ENCODE results near the gene ASB7. TPM values are rescaled to one million over a fixed set of nuclear protein-coding genes. Genes with fewer than 3 reads are reported as not detected.
A peak's percentile ranks its signal among the peaks of the same experiment; 100 is the strongest.
"Not testable (repeated sequence)": the region's sequence is repeated elsewhere in the genome, so short reads cannot be mapped to it uniquely, and the experiment has no call there.

ASB7 gene
- 13.7 and 14.1 TPM in 2 replicates for total RNA-seq (2014; rRNA removed; shearing (Covaris generic))
- polyA plus RNA-seq (2015; cell fraction: cytosol; rRNA removed): 9.2 and 12.7 TPM in 2 replicates
- 9.7 and 10.2 TPM in 2 replicates for polyA plus RNA-seq (2015; cell fraction: nucleus; rRNA removed)

DNA sequence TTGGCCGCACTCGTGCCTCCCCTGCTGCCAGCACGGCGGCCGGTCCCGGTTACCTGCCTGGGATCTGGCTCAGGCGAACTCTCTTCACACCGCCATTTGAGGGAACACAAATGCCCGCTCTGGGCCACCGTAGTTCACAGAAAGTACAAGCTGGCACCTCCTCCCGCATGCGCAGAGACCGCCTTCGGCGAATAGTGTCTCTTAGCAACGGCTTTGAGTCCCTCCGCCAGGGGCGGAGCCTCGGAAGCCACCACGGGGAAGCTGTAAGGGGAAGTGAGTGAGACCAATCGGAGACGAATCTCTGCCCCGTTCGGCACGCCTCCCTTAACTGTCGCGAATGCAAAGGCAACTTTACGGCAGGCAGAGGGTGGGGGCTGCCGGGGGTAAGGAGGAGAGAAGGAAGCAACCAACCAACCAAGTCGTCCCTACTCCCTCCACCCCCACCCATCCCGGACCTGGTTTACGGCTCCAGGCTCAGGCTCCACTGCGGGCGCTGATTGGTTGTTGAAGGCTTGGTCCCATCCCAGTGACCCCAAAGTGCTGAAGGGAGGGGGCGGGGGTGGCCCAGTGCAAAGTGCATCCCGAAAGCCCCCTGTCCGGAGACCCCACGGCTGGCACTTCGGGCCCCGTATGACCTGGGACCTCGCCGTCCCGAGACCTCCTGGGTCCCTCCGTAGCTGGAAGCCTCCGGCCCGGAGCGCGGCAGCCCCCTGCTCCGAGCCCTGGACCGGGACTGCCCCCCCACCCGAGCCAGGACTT lies at the start of gene ASB7, which contains the start of gene LINS1:
ASB7 (plus strand) TSS at position 526 of the 759 bp plus-strand sequence. CDS start 9,628 bp downstream, outside the sequence.
LINS1 (minus strand) TSS at position 121 of the 759 bp plus-strand sequence. CDS start 21,342 bp downstream, outside the sequence.
- in situ Hi-C loops (cut with HindIII; ENCODE audit: low pct_unique_long_range_greater_than_20kb, low sequenced_read_pairs): no loop called here
- DNase-seq (ENCODE audit: low read depth, low spot score): peak; percentile 100

DNA sequence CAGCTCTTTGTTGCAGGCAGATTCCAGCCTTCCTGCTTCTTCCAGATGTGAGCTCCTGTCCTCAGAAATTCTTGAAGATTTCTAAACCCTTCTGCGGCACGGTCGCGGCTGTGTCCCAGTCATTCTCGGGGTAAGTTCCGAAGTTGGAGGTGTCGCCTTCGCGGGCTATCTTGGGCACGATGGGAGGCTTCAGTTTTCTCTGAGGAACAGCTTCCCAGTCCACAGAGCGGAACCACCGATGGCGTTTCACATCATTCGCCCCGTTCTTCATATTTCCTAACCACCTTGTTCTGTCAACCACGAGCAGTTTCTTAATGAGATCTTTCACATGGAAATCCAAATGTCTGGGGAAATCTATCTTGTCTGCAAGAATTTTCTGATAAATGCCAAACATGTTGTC lies 48.9 kb upstream of the ASB7 start:
- no peak for DNase-seq (ENCODE audit: low read depth, low spot score)
- in situ Hi-C loops (cut with HindIII; ENCODE audit: low pct_unique_long_range_greater_than_20kb, low sequenced_read_pairs): no loop called here

GRCh38 chr15:100558771-100559254 lies 43.6 kb upstream of the ASB7 start:
- no peak for DNase-seq (ENCODE audit: low read depth, low spot score)
- in situ Hi-C loops (cut with HindIII; ENCODE audit: low pct_unique_long_range_greater_than_20kb, low sequenced_read_pairs): no loop called here

DNA sequence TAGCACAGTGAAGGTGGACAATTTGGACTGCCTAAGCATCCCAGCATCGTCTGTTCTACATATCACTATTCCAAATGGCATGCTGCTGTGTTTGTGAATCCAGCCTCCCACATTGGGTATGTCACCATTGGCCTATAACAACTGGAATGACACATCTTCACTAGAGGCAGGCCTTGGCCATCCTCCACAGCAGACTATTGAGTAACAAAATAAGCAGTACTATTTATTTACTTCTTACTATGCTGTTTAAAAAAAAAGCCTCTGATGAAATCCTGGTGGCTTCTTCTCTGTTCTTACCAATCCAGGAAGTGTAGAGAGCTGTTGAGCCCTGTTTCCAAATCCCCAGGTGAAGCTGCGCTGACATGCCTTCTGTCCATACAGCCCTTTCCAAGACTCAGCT lies 43.1 kb upstream of the ASB7 start:
- DNase-seq (ENCODE audit: low read depth, low spot score): no peak

DNA sequence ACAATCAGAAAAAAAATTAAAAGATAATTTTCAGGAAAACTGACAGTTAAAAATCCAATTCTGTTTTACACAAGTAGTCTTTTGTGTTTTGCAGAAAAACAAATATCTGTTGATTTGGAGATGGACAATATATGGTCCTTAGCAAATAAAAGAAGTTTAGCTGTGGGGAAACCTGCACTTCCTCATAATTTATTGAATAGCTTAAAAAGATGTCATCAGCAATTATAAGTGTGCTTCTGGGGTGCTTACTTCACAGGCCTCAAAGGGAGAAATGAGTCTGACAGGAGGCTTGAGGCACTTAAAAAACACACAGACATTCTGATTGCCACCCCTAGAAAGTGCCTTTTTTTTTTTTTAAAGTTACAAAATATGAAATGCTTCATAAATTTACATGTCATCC lies 42.1 kb upstream of the ASB7 start:
- no peak for DNase-seq (ENCODE audit: low read depth, low spot score)
- in situ Hi-C loops (cut with HindIII; ENCODE audit: low pct_unique_long_range_greater_than_20kb, low sequenced_read_pairs): no loop called here

More for the DNA sequence above, 43.1 kb upstream of the ASB7 start:
- in situ Hi-C loops (cut with HindIII; ENCODE audit: low pct_unique_long_range_greater_than_20kb, low sequenced_read_pairs): no loop called here

DNA sequence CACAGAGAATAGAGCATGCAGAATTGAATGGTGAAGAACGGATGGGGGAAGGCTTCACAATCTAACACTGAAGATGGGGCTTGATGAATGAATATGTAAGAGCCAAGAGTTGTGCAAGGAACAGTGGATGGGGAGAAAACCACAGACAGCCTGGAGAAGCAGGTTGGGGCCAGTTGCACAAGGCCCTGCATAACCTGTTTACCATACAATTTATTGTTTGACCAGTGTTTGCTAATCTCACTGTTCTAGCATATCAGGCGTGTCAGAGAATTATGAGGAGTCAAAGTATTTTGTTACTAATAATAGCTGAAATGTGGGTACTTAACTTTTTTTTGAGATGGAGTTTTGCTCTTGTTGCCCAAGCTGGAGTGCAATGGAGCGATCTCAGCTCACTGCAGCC lies 36.8 kb upstream of the ASB7 start:
- DNase-seq (ENCODE audit: low read depth, low spot score): no peak
- in situ Hi-C loops (cut with HindIII; ENCODE audit: low pct_unique_long_range_greater_than_20kb, low sequenced_read_pairs): no loop called here

- DNase-seq (ENCODE audit: low read depth, low spot score): no peak
- in situ Hi-C loops (cut with HindIII; ENCODE audit: low pct_unique_long_range_greater_than_20kb, low sequenced_read_pairs): no loop called here
These were observed 35.4 kb upstream of the ASB7 start for GRCh38 chr15:100566850-100567628.

DNA sequence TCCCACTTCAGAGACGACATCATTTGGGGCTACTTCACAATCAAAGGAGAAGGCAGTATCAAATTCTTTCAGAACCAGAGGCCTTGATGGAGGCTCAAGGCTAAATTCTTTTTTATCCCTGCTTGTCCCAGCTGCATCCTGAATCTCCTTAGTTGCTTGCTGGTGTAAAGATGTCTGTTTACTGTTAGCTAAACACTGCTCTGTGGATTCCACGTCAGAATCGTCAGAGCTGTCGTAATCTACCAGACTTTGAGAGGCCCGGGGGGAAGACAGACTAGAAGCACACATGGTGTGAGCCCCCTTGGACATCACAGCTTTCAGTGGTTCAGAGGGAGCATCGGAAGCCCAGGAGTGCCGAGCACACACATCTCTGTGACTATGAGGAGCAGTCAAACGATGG lies 33.0 kb upstream of the ASB7 start:
- in situ Hi-C loops (cut with HindIII; ENCODE audit: low pct_unique_long_range_greater_than_20kb, low sequenced_read_pairs): no loop called here
- DNase-seq (ENCODE audit: low read depth, low spot score): no peak

GRCh38 chr15:100570275-100570674 lies 32.1 kb upstream of the ASB7 start:
- in situ Hi-C loops (cut with HindIII; ENCODE audit: low pct_unique_long_range_greater_than_20kb, low sequenced_read_pairs): no loop called here
- peak; percentile 8 for DNase-seq (ENCODE audit: low read depth, low spot score)

GRCh38 chr15:100570735-100571313 lies 31.6 kb upstream of the ASB7 start:
- no peak for DNase-seq (ENCODE audit: low read depth, low spot score)
- in situ Hi-C loops (cut with HindIII; ENCODE audit: low pct_unique_long_range_greater_than_20kb, low sequenced_read_pairs): no loop called here

GRCh38 chr15:100571592-100572167 lies 30.7 kb upstream of the ASB7 start:
- in situ Hi-C loops (cut with HindIII; ENCODE audit: low pct_unique_long_range_greater_than_20kb, low sequenced_read_pairs): no loop called here
- no peak for DNase-seq (ENCODE audit: low read depth, low spot score)

- peak; percentile 32 for DNase-seq (ENCODE audit: low read depth, low spot score)
- in situ Hi-C loops (cut with HindIII; ENCODE audit: low pct_unique_long_range_greater_than_20kb, low sequenced_read_pairs): no loop called here
These were observed 29.9 kb upstream of the ASB7 start for GRCh38 chr15:100572362-100572983.

DNA sequence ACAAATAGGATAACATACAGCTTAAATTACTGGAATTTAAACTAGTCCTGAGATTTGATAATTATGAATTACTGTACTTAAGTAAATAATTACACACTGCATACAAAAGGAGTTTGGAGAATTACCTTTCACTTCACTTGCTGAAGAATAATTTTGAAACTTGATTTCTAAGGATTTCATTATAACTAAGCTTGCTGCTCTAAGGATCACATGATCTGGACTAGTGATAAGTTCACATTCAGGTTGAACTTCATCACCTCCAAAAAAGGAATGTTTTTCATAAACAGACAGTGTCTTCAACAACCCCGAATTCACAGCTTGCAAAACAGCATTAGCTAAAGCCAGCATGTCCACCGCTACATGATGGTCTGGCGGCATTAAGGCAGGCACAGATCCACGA lies 28.9 kb upstream of the ASB7 start:
- in situ Hi-C loops (cut with HindIII; ENCODE audit: low pct_unique_long_range_greater_than_20kb, low sequenced_read_pairs): no loop called here
- DNase-seq (ENCODE audit: low read depth, low spot score): no peak

DNA sequence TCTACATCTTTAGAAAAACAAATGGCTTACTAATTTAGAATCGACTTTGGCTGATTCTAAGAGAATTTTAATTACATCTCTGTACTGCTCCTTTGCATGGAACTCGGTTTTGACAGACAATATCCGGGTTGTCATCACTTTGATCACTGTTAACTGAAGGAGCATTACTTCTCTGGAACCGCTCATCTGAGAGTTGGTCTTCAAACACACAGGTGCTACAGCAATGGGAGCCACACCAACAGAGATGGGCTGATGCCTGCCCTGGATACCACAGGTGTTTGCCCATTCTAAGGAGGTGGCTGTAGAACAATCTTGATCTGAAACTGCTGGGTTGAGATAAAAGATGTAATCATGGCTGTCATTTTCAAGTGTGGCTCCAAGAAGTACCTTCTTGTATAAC lies 22.0 kb upstream of the ASB7 start:
- in situ Hi-C loops (cut with HindIII; ENCODE audit: low pct_unique_long_range_greater_than_20kb, low sequenced_read_pairs): no loop called here
- DNase-seq (ENCODE audit: low read depth, low spot score): no peak

DNA sequence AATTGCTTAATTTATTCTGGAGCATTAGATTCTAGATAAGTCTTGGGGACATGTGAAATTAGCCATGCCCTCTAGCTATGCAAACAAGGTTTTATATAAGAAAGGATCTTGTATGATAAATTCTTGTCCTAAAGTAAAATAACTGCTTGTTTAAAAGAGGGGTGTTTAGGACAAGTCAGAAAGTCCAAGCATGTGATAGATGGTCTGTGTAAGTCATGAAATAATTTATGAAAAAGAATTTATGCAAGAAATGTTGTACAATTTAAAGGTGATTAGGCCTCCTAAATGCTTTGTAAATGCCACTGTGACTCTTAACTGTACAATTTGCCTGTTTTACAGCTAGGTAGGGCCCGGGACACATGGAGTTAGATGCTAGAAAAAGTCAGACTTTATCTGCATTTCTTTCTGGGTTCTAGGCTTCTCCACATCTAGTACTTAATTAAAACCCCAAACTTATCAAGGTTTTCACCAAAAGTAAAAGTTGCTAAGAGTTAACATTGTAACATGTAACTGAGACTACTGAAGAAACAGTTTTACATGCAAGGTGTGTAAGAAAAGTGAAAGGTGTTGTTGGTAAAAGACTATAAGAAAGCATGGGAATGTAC lies 13.6 kb upstream of the ASB7 start:
- in situ Hi-C loops (cut with HindIII; ENCODE audit: low pct_unique_long_range_greater_than_20kb, low sequenced_read_pairs): no loop called here
- no peak for DNase-seq (ENCODE audit: low read depth, low spot score)

GRCh38 chr15:100591163-100591562 lies 11.2 kb upstream of the ASB7 start:
- in situ Hi-C loops (cut with HindIII; ENCODE audit: low pct_unique_long_range_greater_than_20kb, low sequenced_read_pairs); DNase-seq (ENCODE audit: low read depth, low spot score): not testable (repeated sequence)

- in situ Hi-C loops (cut with HindIII; ENCODE audit: low pct_unique_long_range_greater_than_20kb, low sequenced_read_pairs): no loop called here
- DNase-seq (ENCODE audit: low read depth, low spot score): no peak
These were observed 10.6 kb upstream of the ASB7 start for GRCh38 chr15:100591835-100592234.

All from SK-MEL-5 (cell line).